ENCODE data around the gene KCNMB4.

KCNMB4 gene

DNA sequence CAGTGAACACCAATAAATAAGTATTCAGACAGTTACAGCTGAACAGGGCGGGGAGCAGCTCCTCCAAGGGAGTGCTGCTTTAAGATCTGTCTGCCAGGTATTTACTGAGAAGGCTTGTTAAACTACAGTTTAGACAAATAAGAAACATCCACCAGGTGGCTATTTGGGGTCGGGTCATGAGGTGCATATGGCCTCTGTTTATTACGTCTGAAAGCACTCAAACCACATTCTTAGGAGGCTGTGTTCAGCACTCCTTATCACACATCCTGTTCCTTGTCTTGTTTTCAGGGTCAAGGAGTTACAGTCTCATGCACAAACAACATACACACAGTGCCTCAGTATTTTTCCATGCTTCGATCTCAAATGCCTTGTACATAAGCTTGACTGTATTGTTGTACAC, 78.8 kb downstream of the KCNMB4 start:
- no peak for DNase-seq (ENCODE audit: low spot score)

DNA sequence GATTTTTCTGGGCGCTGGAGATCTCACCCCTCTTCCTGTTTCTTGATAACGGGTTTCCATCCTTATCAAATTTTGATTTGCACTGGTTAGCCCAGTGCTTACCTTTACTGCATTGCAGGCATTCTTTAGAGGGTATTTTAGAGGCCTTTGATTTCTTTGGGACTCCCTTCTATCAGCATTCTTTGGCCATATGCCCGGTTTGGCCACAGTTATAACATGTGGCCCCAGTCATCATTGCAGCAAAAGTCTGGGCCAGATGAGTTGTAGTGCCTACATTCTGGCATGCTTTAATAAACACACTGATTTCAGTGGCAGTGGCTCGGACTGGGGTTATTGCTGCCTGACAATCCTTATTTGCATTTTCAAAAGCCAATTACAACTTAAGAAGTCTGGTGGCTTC, 82.3 kb downstream of the KCNMB4 start:
- no peak for DNase-seq (ENCODE audit: low spot score)

DNA sequence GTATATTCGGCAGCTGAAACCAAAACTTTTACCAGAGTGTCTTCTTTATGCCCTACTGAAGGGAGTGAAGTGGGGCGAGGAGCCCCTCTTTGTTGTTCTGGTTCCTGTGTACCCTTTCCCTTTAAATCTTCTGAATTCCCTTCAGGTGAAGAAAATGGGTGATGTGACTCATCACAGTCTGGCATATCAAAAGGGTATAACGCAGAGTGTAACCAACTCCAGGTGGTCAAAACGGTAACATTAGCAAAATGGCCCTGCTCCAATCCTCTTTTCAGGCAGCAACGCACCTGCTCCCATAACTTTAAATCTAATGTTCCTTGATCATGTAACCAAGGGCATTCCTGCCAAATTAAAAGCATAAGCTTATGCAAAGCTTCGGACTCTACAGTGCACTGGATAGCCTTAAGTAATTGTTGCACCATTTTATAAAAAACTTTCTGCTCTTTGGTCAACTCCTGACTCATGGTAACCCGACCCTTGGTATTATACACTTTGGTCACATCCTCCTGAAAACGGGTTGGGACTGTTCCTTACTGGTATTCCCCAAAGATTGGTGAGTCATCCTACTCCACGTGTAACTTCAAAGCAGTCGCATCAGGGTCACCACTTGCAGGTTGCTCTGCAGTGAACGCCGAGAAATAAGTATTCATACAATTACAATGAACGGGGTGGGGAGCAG, 83.1 kb downstream of the KCNMB4 start:
- no peak for DNase-seq (ENCODE audit: low spot score)

DNA sequence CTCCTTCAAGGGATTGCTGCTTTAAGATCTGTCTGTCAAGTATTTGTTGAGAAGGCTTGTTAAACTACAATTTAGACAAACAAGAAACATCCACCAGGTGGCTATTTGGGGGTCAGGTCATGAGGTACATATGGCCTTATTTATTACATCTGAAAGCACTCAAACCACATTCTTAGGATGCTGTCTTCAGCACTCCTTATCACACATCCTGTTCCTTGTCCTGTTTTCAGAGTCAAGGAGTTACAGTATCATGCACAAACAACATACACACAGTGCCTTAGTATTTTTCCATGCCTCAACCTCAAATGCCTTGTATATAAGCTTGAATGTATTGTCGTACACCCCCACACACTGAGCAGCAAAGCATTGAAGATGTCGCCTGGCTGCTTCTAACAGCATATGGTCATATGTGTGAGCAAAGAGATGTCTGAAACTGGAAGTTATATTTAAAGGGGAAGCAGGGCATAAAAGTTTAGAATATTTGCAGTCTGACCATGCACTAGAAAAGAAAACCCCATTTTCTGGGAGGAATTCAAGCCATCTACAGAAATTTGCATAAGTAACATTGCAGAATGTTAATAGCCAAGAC, 83.8 kb downstream of the KCNMB4 start:
- no peak for DNase-seq (ENCODE audit: low spot score)

DNA sequence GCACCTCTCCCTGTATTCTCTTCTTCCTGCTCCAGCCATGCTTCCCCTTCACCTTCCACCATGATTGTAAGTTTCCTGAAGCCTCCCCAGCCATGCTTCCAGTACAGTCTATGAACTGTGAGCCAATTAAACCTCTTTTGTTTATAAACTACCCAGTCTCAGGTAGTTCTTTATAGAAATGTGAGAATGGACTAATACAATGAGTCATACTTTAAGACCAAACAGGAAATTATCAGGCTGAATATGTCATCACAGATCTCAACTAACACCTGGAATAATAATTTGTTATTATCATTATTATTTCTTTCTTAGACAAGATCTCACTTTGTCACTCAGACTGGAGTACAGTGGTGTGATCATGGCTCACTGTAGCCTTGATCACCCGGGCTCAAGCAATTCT, 85.4 kb downstream of the KCNMB4 start:
- no peak for DNase-seq (ENCODE audit: low spot score)

DNA sequence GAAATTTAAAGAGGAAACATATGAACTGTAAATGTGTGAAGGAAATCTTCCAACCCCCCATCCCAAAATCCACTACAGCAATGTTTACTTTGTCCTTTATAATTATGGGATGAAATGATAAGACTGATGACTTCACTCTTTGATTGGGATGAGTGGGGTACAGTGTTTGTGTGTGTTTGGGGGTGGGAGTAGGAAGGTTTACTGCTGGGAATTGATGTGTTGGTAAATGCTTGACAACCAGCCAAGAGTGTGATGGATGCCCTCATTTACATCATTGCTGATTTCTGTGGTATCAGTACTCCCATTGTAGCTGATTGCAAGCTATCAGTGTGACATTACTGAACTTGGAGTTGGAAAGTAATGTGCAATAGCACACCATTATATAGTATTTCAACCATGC, 90.9 kb downstream of the KCNMB4 start:
- no peak for DNase-seq (ENCODE audit: low spot score)

DNA sequence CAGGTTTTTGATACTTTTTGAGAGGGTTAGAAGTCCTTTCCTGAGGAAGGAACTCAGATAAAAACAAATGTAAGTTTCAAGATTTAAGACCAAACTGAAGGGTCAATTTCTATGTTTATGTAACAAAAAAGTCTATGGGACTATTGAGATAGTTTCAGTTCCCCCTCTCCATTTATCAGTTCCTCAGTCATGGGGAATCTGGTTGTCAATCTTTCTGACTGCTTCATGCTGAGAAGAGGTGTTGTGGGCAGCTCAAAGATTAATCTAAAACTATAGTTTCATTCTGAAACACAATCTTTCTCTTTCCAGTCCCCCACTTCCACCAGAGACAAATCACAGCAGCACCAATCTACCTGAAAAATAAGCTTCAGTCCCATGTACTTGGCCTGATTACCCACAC, 93.7 kb downstream of the KCNMB4 start:
- no peak for DNase-seq (ENCODE audit: low spot score)

DNA sequence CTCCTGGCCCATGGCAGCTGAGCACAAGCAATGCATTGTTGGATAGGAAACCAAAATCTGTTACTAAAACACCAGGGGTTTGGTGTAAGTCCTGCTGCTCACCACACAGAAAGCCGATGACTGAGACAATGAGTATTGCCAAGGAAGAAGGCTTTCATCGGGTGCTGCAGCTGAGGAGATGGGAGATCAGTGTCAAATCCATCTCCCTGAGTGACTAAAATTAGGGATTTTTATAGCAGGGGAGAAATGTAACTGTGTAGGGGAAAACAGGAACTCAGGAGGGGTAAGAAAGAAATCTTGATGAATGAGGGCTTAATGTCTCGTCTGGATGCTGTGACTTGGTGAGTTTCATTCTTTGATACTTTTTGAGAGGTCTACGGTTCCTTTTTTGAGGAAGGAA, 97.9 kb downstream of the KCNMB4 start:
- DNase-seq (ENCODE audit: low spot score), result no peak

DNA sequence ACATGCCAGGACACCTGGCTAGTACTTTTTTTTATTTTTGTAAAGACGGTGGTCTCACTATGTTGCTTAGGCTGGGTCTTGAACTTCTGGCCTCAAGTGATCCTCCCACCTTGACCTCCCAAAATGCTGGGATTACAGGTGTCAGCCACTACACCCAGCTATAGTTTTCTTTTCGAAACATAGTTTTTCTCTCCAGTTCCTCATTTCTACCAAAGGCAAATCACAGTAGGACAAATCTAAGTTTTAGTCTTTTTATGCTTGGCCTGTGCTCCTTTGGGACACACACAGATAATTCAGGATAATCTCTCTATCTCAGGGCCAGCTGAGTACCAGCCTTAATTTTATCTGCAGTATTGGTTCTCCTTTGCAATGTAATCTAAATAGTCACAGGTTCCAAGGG, 100.7 kb downstream of the KCNMB4 start:
- DNase-seq (ENCODE audit: low spot score), result no peak

DNA sequence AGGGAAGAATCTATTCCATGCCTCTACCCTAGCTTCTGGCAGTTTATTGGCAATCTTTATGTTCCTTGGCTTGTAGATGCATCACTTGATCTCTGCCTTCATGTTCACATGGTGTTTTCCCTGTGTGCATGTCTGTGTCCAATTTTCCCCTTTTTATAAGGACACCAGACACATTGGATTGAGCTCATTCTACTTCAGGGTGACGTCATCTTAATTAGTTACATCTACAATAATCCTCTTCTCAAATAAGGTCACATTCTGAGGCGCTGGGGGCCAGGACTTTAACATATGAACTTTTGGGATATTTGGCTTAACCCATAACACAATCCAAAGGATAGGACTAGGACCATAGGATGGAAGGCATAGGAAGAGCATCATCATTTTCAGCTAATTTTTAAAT, 101.4 kb downstream of the KCNMB4 start:
- DNase-seq (ENCODE audit: low spot score), result no peak

DNA sequence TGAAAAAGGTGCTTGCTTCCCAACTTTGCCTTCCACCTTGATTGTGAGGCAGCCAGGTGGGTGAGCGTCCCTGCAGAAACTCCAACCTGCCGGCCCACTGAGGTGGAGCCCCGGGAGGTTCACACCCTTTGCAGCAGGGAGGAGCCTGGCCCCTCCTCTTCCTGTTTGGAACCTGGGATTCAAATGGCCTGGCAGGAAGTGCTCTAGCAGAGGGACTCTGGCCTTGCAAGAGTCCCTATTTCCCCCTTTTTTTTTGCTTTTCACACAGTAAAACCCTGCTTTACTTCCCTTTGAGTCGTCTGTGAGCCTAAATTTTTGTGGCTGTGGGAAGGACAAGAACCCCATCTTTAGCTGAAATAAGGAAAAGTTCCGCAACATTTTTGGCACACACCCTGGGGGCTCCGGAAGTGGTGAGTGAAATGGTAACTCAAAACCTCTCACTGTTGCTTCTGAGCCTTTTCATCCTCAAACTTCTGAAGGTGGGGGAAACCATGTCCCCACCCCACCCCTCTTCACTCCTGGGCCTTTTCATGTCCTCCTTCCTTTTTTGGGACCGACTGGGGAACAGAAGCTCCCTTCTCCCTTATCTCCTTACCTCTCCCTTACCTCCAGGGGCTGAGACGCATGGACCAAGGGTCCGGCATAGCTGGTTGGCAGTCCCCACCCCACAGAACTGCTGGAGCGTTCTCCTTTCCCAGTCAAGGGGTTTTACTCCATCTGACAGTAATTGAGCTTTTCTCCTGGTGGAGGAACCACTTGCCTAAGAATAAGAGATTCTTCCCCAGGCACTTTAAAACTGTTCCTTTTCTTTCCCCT, 102.0 kb downstream of the KCNMB4 start:
- DNase-seq (ENCODE audit: low spot score), result no peak

DNA sequence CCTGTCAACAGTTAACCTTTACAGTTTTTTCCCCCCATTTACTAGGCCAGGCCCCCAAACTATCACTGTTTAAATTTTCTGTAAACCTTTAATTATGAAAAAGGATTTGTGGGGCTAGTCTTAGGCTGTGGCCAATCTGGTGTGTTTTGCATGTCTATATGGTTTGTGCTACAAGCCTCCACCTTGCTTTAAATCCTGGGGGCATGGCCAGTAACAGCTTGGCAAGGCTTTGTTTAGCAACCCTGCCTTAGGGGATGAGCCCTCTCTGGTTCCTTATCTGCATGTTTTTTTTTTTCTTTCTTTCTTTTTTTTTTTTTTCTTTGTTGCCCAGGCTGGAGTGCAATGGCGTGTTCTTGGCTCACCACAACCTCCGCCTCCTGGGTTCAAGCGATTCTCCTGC, 102.7 kb downstream of the KCNMB4 start:
- DNase-seq (ENCODE audit: low spot score), result no peak

DNA sequence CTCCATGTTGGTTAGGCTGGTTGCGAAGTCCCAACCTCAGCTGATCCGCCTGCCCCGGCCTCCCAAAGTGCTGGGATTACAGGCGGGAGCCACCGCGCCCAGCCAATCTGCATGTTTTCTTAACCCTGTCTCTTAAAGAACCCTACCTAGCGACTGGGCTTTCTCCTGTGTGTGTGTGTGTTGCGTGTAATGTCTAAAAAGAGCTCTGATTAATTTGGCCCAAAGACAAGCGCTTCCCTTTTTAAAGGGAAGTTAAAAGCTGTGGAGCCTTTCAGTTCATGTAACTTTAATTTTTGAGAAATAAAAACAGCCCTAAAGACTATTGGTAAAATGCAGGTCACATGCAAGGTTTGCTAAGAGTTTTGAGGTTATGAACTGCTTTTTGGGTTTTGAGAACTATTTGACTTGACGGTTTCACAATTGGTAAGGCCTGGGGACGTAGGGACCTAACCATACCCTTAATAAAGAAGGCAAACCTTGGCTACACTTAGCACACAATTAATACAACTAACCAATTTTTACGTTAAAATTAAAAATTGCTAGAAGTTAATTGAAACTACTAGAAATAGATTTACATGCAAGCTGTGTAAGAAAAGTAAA, 103.2 kb downstream of the KCNMB4 start:
- no peak for DNase-seq (ENCODE audit: low spot score)

DNA sequence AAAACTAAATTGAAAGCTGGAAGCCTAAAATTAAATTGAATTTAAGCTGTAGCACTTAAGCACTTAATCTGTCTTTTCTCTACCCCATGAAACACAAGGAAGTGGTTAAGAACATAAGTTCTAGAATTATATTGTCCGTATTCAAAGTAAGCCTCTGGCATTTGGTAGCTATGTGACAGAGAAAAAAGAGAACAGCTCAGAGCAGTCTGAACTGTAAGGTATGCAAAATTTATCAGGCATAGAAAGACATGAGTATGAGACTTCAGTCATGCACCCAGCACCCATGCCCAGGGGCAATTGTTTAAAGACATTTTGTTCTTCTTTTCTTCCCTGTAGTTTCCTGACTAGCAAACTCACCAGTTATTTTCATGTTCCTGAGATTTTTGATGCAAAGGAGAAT, 116.7 kb downstream of the KCNMB4 start:
- no peak for DNase-seq (ENCODE audit: low spot score)

All from hematopoietic multipotent progenitor cell treated with erythropoietin and hydrocortisone succinate and interleukin-3 and kit ligand, for 15 days (in vitro differentiated cells).